Measurements from ENCODE around the gene GNAQ. TPM values are rescaled to one million over a fixed set of nuclear protein-coding genes. Genes with fewer than 3 reads are reported as not detected.

The GNAQ gene
- total and polyA plus RNA-seq, 2 of the 13 experiments (the other 11 are each of a cell fraction or from before 2014, with no cell fraction given), result 16.5 to 17.7 TPM

- ChIA-PET CTCF (ENCODE audit: low intra/inter-chr PET ratio, low total read pairs) (no interaction called here), POLR2A (no interaction called here)
- H3K4me1 ChIP-seq (ENCODE audit: insufficient read depth, low read length), result peaks cover 29% of the 10 kb centered on the region
- no peak for FAIRE-seq
- 62% methylated on average over 5 of the region's 5 CpGs for WGBS (ENCODE audit: low lambda C conversion rate)
- no peak overlapping the region for H3K4me2 ChIP-seq (ENCODE audit: low read depth, low read length)
- no peak overlapping the region for H3K27ac ChIP-seq (ENCODE audit: extremely low read length, insufficient read depth, low read length)
- no peak overlapping the region for H2AFZ ChIP-seq (ENCODE audit: low read length)
- no peaks in the 10 kb centered on the region for H3K27me3 ChIP-seq (ENCODE audit: control insufficient read depth in 1 of 2, insufficient read depth in 2 of 2, low read length in 2 of 2)
- intact Hi-C loops (cut with micrococcal nuclease; ENCODE audit: unreplicated experiment), result no loop called here
- TF ChIP-seq HDAC1 (CRISPR knock-in tag; IDR thresholded peaks at IDR 0.05) (no peak), ZNF101 (CRISPR knock-in tag; IDR thresholded peaks at IDR 0.05; ENCODE audit: borderline replicate concordance, low read depth) (no peak), NPAS2 (CRISPR knock-in tag; IDR thresholded peaks at IDR 0.05; ENCODE audit: borderline replicate concordance) (no peak), RBM39 (IDR thresholded peaks at IDR 0.05; ENCODE audit: low read depth, low read length, poor library complexity, severe bottlenecking) (no peak)
- TF ChIP-seq, protein P1, sequence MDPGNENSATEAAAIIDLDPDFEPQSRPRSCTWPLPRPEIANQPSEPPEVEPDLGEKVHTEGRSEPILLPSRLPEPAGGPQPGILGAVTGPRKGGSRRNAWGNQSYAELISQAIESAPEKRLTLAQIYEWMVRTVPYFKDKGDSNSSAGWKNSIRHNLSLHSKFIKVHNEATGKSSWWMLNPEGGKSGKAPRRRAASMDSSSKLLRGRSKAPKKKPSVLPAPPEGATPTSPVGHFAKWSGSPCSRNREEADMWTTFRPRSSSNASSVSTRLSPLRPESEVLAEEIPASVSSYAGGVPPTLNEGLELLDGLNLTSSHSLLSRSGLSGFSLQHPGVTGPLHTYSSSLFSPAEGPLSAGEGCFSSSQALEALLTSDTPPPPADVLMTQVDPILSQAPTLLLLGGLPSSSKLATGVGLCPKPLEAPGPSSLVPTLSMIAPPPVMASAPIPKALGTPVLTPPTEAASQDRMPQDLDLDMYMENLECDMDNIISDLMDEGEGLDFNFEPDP (CRISPR knock-in tag; conservative IDR thresholded peaks at IDR 0.05), result no peak
- in situ Hi-C loops (cut with HindIII; ENCODE audit: extremely low pct_ligation_motif_present, low pct_unique_long_range_greater_than_20kb), result no loop called here
- H4K20me1 ChIP-seq (ENCODE audit: insufficient read depth, low read length), result 0 out of 2 replicates have a peak, but pooled peaks cover 5% of the 10 kb centered on the region
- no peak overlapping the region for H3K9ac ChIP-seq (ENCODE audit: insufficient read depth, low read depth, low read length)
- peaks cover 16% of the 10 kb centered on the region for H3K79me2 ChIP-seq (ENCODE audit: insufficient read depth, low read length)
- no peak for ATAC-seq
- H3K9me3 ChIP-seq (ENCODE audit: low read length), result no peaks in the 10 kb centered on the region
- DNase-seq (ENCODE audit: low spot score), result no peak
- no peak overlapping the region for H3K4me3 ChIP-seq (replicated peaks in 1 of 3; ENCODE audit: insufficient read depth in 1 of 3, low read depth in 2 of 3, low read length in 3 of 3)
- H3K36me3 ChIP-seq (replicated peaks in 1 of 2; ENCODE audit: control insufficient read depth in 1 of 2, insufficient read depth in 2 of 2, low read length in 2 of 2), result no peaks in the 10 kb centered on the region; a peak in 1 of 5 replicates
- no TSS peak for BruUV-seq (replicated peaks)
Observed at GRCh38 chr9:77991191-77991590, 40.4 kb downstream of the GNAQ start.

DNA sequence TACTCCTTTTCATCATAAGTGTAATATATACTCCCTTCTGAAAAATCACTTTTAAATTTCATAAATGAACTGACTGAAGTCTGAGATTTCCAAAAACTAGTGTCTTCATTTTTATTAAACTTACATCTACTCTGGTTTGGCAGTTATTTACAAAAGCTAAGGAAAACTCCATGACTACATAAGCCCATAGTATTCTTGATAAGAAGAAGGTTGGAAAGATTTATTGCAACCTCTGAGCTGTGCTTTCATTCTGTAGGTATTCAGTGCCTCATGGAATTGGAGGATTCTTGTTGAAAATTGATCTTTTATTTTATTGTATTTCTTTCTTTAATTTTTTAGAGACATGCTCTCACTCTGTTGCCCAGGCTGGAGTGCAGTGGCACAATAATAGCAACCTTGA lies 41.7 kb downstream of the GNAQ start:
- in situ Hi-C loops (cut with HindIII; ENCODE audit: extremely low pct_ligation_motif_present, low pct_unique_long_range_greater_than_20kb), result loop anchor here (5.0 kb wide), 1 partner anchor 42 kb away; the partner anchor contains the start of gene GNAQ
- intact Hi-C loops (cut with micrococcal nuclease; ENCODE audit: unreplicated experiment), result no loop called here
- Histone ChIP-seq H3K79me2 (ENCODE audit: insufficient read depth, low read length) (peaks cover 12% of the 10 kb centered on the region), H3K9me3 (ENCODE audit: low read length) (no peaks in the 10 kb centered on the region), H3K9ac (ENCODE audit: insufficient read depth, low read depth, low read length) (no peak overlapping the region), H3K4me3 (replicated peaks in 1 of 3; ENCODE audit: insufficient read depth in 1 of 3, low read depth in 2 of 3, low read length in 3 of 3) (no peak overlapping the region), H4K20me1 (ENCODE audit: insufficient read depth, low read length) (0 out of 2 replicates have a peak, but pooled peaks cover 8% of the 10 kb centered on the region), H3K36me3 (replicated peaks in 1 of 2; ENCODE audit: control insufficient read depth in 1 of 2, insufficient read depth in 2 of 2, low read length in 2 of 2) (no peaks in the 10 kb centered on the region), H3K27me3 (ENCODE audit: control insufficient read depth in 1 of 2, insufficient read depth in 2 of 2, low read length in 2 of 2) (no peaks in the 10 kb centered on the region), H3K27ac (ENCODE audit: extremely low read length, insufficient read depth, low read length) (no peak overlapping the region), H3K4me1 (ENCODE audit: insufficient read depth, low read length) (peaks cover 37% of the 10 kb centered on the region), H3K4me2 (ENCODE audit: low read depth, low read length) (no peak overlapping the region), H2AFZ (ENCODE audit: low read length) (no peak overlapping the region)
- ATAC-seq, result no peak
- DNase-seq (ENCODE audit: low spot score), result no peak
- CTCF ChIA-PET (ENCODE audit: low intra/inter-chr PET ratio, low total read pairs), result no interaction called here
- no peak for FAIRE-seq
- BruUV-seq (replicated peaks), result no TSS peak
- POLR2A ChIA-PET, result no interaction called here
- TF ChIP-seq HMGXB4 (CRISPR knock-in tag; IDR thresholded peaks at IDR 0.05; ENCODE audit: borderline replicate concordance in 1 of 2, low read depth in 1 of 2) (no peak), FOSL1 (CRISPR knock-in tag; IDR thresholded peaks at IDR 0.05; ENCODE audit: borderline replicate concordance) (no peak), NPAS2 (CRISPR knock-in tag; IDR thresholded peaks at IDR 0.05; ENCODE audit: borderline replicate concordance) (no peak), REST (IDR thresholded peaks at IDR 0.05; ENCODE audit: borderline replicate concordance in 1 of 2, low read depth in 1 of 2, low read length in 2 of 2) (no peak), ZNF468 (CRISPR knock-in tag; IDR thresholded peaks at IDR 0.05) (no peak), SSRP1 (CRISPR knock-in tag; IDR thresholded peaks at IDR 0.05) (no peak), SOX6 (IDR thresholded peaks at IDR 0.05) (no peak), SOX6 (CRISPR knock-in tag; IDR thresholded peaks at IDR 0.05) (no peak)

All from HepG2 (cell line).